K562 (cell line): ENCODE measurements around the gene AZU1. TPM values are rescaled to one million over a fixed set of nuclear protein-coding genes. Genes with fewer than 3 reads are reported as not detected.

Source experiments
- CCNT2 ChIP-seq: IDR thresholded peaks from 2 replicates; pipeline ENCODE4 v1.6.1; 2011; ENCODE audit warnings: borderline replicate concordance, low read depth, mild to moderate bottlenecking, moderate library complexity, mixed read lengths, low read length; ENCODE audit not compliant: insufficient read length; ENCODE audit errors: extremely low read depth
- GATAD2A ChIP-seq: fragments of 450-650 bp; IDR thresholded peaks from 2 replicates; pipeline ENCODE4 v1.6.1; 2017
- HCFC1 ChIP-seq: IDR thresholded peaks from 2 replicates; pipeline ENCODE4 v1.6.1; 2012; ENCODE audit warnings: low read depth, low read length, improper control_type of control experiment
- KAT2B ChIP-seq: IDR thresholded peaks from one replicate; pipeline ENCODE4 v1.6.1; 2012; ENCODE audit warnings: low read depth, mild to moderate bottlenecking, control low read depth, inconsistent platforms, low read length, moderate library complexity
- MEIS2 ChIP-seq: fragments of 450-650 bp; IDR thresholded peaks from 2 replicates; pipeline ENCODE4 v1.6.1; 2014; ENCODE audit warnings: mild to moderate bottlenecking; ENCODE audit not compliant: partially characterized antibody
- PHF20 ChIP-seq: fragments of 450-650 bp; IDR thresholded peaks from 2 replicates; pipeline ENCODE4 v1.6.1; 2018; ENCODE audit not compliant: partially characterized antibody
- SMAD3 ChIP-seq: fragments of 450-650 bp; formaldehyde crosslinking; conservative IDR thresholded peaks from 2 replicates; pipeline ENCODE4 v1.4.0; 2020; ENCODE audit warnings: mild to moderate bottlenecking
- TRIM24 ChIP-seq, 2 experiments: fragments of 450-650 bp; IDR thresholded peaks; 2 replicates each; pipeline ENCODE4 v1.6.1; 2016
- ZNF561 ChIP-seq: fragments of 450-650 bp; formaldehyde crosslinking; conservative IDR thresholded peaks from 2 replicates; pipeline ENCODE4 v1.4.0; 2020; ENCODE audit warnings: mild to moderate bottlenecking, moderate library complexity
- ZSCAN32 ChIP-seq: fragments of 450-650 bp; formaldehyde crosslinking; IDR thresholded peaks from 2 replicates; pipeline ENCODE4 v1.4.0; 2020; ENCODE audit warnings: mild to moderate bottlenecking, moderate library complexity
- polyA plus RNA-seq, 8 experiments: library from polyadenylated mRNA; depleted of rRNA in 4 of 8; stranded (reverse) in 5 of 8; unstranded in 3 of 8; fragments of >200 nt; fragmentation: Nextera tagmentation in 2 of 8; fragmentation: Illumina TruSeq in 1 of 8; extraction: Ambion mirVana in 2 of 8; extraction: Trizol in 1 of 8; gene quantifications; 2 replicates each; pipeline versions ENCODE4 v1.2.1 to v1.2.3, GENCODE V29; 2011 to 2014; ENCODE audit warnings: inconsistent platforms in 1 of 8, missing spikeins in 1 of 8
- total RNA-seq, 7 experiments: library from RNA; depleted of rRNA in 6 of 7; stranded (reverse); fragments of >200 nt in 6 of 7; fragmentation: Illumina TruSeq in 2 of 7; extraction: Trizol in 2 of 7; gene quantifications; 2 replicates each; pipeline versions ENCODE4 v1.2.1 to v1.2.3, GENCODE V29; 2011 to 2021; ENCODE audit warnings: low replicate concordance in 1 of 7
- TF ChIP-seq, protein P1 (sequence below), 2 experiments: fragments of 450-650 bp in 1 of 2; sonication (generic) in 1 of 2; formaldehyde crosslinking in 1 of 2; IDR thresholded peaks; 2 replicates each; pipeline versions ENCODE4 v1.7.1 to v1.9.0; 2016 to 2022; ENCODE audit warnings: inconsistent platforms in 1 of 2, mild to moderate bottlenecking in 1 of 2, missing genetic modification reagents in 1 of 2
- TF ChIP-seq, protein P2 (sequence below): fragments of 450-650 bp; IDR thresholded peaks from 2 replicates; pipeline ENCODE4 v1.6.1; 2014; ENCODE audit warnings: low read depth, mild to moderate bottlenecking, moderate library complexity, borderline replicate concordance
- TF ChIP-seq, protein P3 (sequence below): fragments of 450-650 bp; conservative IDR thresholded peaks from 2 replicates; pipeline ENCODE4 v1.6.1; 2016; ENCODE audit warnings: missing genetic modification characterization, low read depth, mild to moderate bottlenecking, missing compliant biosample characterization, moderate library complexity
- TF ChIP-seq, protein P4 (sequence below): fragments of 250-450 bp; sonication (Bioruptor Pico); IDR thresholded peaks from 2 replicates; pipeline ENCODE4 v1.5.0; 2020; ENCODE audit warnings: mild to moderate bottlenecking, borderline replicate concordance

The AZU1 gene
- total and polyA plus RNA-seq, 9 of the 15 experiments (the other 6 are each of a cell fraction or from before 2014, with no cell fraction given), result 0.29 to 1.9 (median 0.59) TPM; not detected in 3

DNA sequence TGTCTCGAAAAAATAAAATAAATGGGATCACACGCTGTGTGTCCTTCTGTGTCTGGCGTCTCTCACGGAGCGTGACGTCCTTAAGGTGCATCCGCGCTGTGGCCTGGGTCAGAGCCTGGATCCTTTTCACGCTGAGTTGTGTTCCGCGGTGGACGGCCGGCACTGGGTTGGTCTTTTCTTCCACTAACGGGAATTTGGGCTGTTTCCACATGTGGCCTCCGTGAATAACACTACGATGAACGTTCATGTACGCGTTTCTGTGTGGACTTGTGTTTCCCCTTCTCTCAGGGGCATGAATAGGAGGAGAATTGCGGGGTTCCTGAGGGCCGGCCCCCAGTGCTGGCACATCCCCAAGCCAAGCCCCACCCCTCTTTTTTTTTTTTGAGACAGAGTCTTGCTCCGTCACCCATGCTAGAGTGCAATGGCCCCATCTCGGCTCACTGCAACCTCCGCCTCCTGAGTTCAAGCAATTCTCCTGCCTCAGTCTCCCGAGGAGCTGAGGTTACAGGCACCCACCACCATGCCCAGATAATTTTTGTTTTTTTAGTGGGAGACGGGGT, 36.5 kb upstream of the AZU1 start (continued):
- TF ChIP-seq ZSCAN32 (CRISPR knock-in tag), result no peak
- TF ChIP-seq, protein P1, sequence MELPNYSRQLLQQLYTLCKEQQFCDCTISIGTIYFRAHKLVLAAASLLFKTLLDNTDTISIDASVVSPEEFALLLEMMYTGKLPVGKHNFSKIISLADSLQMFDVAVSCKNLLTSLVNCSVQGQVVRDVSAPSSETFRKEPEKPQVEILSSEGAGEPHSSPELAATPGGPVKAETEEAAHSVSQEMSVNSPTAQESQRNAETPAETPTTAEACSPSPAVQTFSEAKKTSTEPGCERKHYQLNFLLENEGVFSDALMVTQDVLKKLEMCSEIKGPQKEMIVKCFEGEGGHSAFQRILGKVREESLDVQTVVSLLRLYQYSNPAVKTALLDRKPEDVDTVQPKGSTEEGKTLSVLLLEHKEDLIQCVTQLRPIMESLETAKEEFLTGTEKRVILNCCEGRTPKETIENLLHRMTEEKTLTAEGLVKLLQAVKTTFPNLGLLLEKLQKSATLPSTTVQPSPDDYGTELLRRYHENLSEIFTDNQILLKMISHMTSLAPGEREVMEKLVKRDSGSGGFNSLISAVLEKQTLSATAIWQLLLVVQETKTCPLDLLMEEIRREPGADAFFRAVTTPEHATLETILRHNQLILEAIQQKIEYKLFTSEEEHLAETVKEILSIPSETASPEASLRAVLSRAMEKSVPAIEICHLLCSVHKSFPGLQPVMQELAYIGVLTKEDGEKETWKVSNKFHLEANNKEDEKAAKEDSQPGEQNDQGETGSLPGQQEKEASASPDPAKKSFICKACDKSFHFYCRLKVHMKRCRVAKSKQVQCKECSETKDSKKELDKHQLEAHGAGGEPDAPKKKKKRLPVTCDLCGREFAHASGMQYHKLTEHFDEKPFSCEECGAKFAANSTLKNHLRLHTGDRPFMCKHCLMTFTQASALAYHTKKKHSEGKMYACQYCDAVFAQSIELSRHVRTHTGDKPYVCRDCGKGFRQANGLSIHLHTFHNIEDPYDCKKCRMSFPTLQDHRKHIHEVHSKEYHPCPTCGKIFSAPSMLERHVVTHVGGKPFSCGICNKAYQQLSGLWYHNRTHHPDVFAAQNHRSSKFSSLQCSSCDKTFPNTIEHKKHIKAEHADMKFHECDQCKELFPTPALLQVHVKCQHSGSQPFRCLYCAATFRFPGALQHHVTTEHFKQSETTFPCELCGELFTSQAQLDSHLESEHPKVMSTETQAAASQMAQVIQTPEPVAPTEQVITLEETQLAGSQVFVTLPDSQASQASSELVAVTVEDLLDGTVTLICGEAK (IDR thresholded peaks at IDR 0.05), result 0 out of 2 replicates have a peak, but pooled peaks have one; percentile 49
- TF ChIP-seq, protein P1 (CRISPR knock-in tag; IDR thresholded peaks at IDR 0.05), result no peak
- TF ChIP-seq ZNF561, result no peak
- no peak for TF ChIP-seq KAT2B
- TF ChIP-seq, protein P2, sequence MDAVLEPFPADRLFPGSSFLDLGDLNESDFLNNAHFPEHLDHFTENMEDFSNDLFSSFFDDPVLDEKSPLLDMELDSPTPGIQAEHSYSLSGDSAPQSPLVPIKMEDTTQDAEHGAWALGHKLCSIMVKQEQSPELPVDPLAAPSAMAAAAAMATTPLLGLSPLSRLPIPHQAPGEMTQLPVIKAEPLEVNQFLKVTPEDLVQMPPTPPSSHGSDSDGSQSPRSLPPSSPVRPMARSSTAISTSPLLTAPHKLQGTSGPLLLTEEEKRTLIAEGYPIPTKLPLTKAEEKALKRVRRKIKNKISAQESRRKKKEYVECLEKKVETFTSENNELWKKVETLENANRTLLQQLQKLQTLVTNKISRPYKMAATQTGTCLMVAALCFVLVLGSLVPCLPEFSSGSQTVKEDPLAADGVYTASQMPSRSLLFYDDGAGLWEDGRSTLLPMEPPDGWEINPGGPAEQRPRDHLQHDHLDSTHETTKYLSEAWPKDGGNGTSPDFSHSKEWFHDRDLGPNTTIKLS, result no peak
- no peak for TF ChIP-seq PHF20
- no peak for TF ChIP-seq MEIS2
- TF ChIP-seq, protein P3, sequence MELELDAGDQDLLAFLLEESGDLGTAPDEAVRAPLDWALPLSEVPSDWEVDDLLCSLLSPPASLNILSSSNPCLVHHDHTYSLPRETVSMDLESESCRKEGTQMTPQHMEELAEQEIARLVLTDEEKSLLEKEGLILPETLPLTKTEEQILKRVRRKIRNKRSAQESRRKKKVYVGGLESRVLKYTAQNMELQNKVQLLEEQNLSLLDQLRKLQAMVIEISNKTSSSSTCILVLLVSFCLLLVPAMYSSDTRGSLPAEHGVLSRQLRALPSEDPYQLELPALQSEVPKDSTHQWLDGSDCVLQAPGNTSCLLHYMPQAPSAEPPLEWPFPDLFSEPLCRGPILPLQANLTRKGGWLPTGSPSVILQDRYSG (tag), result peak; percentile 62
- TF ChIP-seq GATAD2A, result no peak
- no peak for TF ChIP-seq CCNT2
- TF ChIP-seq, protein P4, sequence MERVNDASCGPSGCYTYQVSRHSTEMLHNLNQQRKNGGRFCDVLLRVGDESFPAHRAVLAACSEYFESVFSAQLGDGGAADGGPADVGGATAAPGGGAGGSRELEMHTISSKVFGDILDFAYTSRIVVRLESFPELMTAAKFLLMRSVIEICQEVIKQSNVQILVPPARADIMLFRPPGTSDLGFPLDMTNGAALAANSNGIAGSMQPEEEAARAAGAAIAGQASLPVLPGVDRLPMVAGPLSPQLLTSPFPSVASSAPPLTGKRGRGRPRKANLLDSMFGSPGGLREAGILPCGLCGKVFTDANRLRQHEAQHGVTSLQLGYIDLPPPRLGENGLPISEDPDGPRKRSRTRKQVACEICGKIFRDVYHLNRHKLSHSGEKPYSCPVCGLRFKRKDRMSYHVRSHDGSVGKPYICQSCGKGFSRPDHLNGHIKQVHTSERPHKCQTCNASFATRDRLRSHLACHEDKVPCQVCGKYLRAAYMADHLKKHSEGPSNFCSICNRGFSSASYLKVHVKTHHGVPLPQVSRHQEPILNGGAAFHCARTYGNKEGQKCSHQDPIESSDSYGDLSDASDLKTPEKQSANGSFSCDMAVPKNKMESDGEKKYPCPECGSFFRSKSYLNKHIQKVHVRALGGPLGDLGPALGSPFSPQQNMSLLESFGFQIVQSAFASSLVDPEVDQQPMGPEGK (CRISPR knock-in tag), result no peak
- no peak for TF ChIP-seq TRIM24 (IDR thresholded peaks at IDR 0.05)
- no peak for TF ChIP-seq SMAD3 (CRISPR knock-in tag)
- no peak for TF ChIP-seq HCFC1
